ENCODE results near the gene ZNF543. TPM values are rescaled to one million over a fixed set of nuclear protein-coding genes. Genes with fewer than 3 reads are reported as not detected.

ZNF543 gene
- total RNA-seq, 1 experiment from 2014 or later = 8.4 TPM

GRCh38 chr19:57321116-57321515 is 844 bp downstream of the ZNF543 start:
- Mint-ChIP-seq H3K36me3 (ENCODE audit: insufficient read depth in 1 of 3, low read depth in 3 of 3) (peaks cover 5 to 22% (median 19%) of the 10 kb centered on the region in 3 experiments), H3K27me3 (ENCODE audit: low read depth) (peaks cover 6% of the 10 kb centered on the region), H3K27ac (peak overlapping the region; percentile 50 to 96 (median 84)), H3K4me1 (peaks cover 23 to 31% of the 10 kb centered on the region in 2 experiments), H3K9me3 (no peaks in the 10 kb centered on the region), H3K4me3 (peak overlapping the region; percentile 80 to 90)
- Histone ChIP-seq H4K8ac (replicated peaks; ENCODE audit: insufficient read length, low read depth, low read length) (no peak overlapping the region), H4K5ac (ENCODE audit: insufficient read length, low read depth, low read length) (no peak overlapping the region), H2BK12ac (ENCODE audit: insufficient read length, low read depth, low read length) (no peak overlapping the region), H3K27me3 (ENCODE audit: insufficient read depth, low read length) (no peaks in the 10 kb centered on the region), H3K56ac (ENCODE audit: insufficient read length, low read depth, low read length) (no peak overlapping the region), H4K91ac (ENCODE audit: insufficient read length, low read depth, low read length) (no peak overlapping the region), H3K27ac (ENCODE audit: insufficient read length, low read depth, low read length) (no peak overlapping the region), H2BK5ac (ENCODE audit: insufficient read length, low read length) (no peak overlapping the region), H2AFZ (ENCODE audit: low read length) (no peak overlapping the region), H2BK20ac (ENCODE audit: low read depth, low read length, poor library complexity, severe bottlenecking) (no peak overlapping the region), H4K20me1 (ENCODE audit: control insufficient read depth, insufficient read depth, insufficient read length) (no peaks in the 10 kb centered on the region), H3K9ac (ENCODE audit: extremely low read depth, insufficient read length, low read length) (peak overlapping the region; percentile 75), H3T11ph (ENCODE audit: low read length) (no peak overlapping the region), H3K79me2 (ENCODE audit: insufficient read depth, low read length) (peaks cover 2% of the 10 kb centered on the region; the same call in 1 of the 2 replicates), H3K4ac (ENCODE audit: low read depth, low read length) (no peak overlapping the region), H3K4me1 (ENCODE audit: insufficient read depth, low read length) (no peaks in the 10 kb centered on the region), H2BK15ac (ENCODE audit: low read depth, low read length) (no peak overlapping the region), H3K23me2 (ENCODE audit: insufficient read length, low read depth, low read length, poor library complexity, severe bottlenecking) (no peaks in the 10 kb centered on the region), H3K4me2 (ENCODE audit: insufficient read depth, insufficient read length, low read length) (peak overlapping the region; percentile 81), H3K18ac (ENCODE audit: insufficient read length, low read depth, low read length) (no peak overlapping the region), H3K9me3 (ENCODE audit: control insufficient read depth, low read depth, low read length) (no peaks in the 10 kb centered on the region), H2BK120ac (ENCODE audit: low read depth, low read length, poor library complexity, severe bottlenecking) (no peak overlapping the region), H3K79me1 (ENCODE audit: insufficient read depth, low read depth, low read length, poor library complexity, severe bottlenecking) (no peaks in the 10 kb centered on the region), H3K23ac (ENCODE audit: insufficient read length, low read depth, low read length) (no peak overlapping the region), H3K14ac (ENCODE audit: insufficient read depth, low read length) (no peak overlapping the region; the same call in 1 of the 2 replicates), H2AK5ac (ENCODE audit: insufficient read length, low read length) (no peak overlapping the region)
- TF ChIP-seq CTCF (conservative IDR thresholded peaks at IDR 0.05) = no peak
- no peak for DNase-seq
- no CpG with 5 or more reads among the region's 8 CpGs for WGBS (ENCODE audit: extremely low coverage, insufficient read length, low lambda C conversion rate)

Data from H9 (cell line).